Transverse colon (tissue), 4 donors: ENCODE data around the gene MAST4. TPM values are rescaled to one million over a fixed set of nuclear protein-coding genes. Genes with fewer than 3 reads are reported as not detected.

Experiments used
- DNase-seq: peaks from one replicate; pipeline ENCODE4 v3.0.0-alpha.2; 2019
- H3K27ac ChIP-seq, 4 donors: fragments of 200-600 bp; sonication (generic); 2 replicates each; pipeline ENCODE4 v1.5.1; 2016 to 2018; ENCODE audit warnings: inconsistent platforms in 4 of 4
- H3K27me3 ChIP-seq: fragments of 200-600 bp; sonication (generic); 2 replicates; pipeline ENCODE4 v1.5.1; 2017; ENCODE audit warnings: inconsistent platforms
- H3K36me3 ChIP-seq, 4 donors: fragments of 200-600 bp; sonication (generic); 2 replicates each; pipeline ENCODE4 v1.5.1; 2017 to 2019; ENCODE audit warnings: inconsistent platforms in 4 of 4
- H3K4me1 ChIP-seq, 4 donors: fragments of 200-600 bp; sonication (generic); 2 replicates each; pipeline ENCODE4 v1.5.1; 2017 to 2020; ENCODE audit warnings: inconsistent platforms in 4 of 4
- H3K4me3 ChIP-seq, 4 donors: fragments of 200-600 bp; sonication (generic); 1 replicate in 1 of 4; 2 replicates in 3 of 4; pipeline versions ENCODE4 v1.5.1 to v1.6.1; 2017 to 2019; ENCODE audit warnings: inconsistent platforms in 4 of 4
- H3K9me3 ChIP-seq, 2 donors: fragments of 200-600 bp; sonication (generic); 2 replicates each; pipeline ENCODE4 v1.5.1; 2017 to 2019; ENCODE audit warnings: inconsistent platforms in 2 of 2
- EP300 ChIP-seq: sonication (generic); formaldehyde crosslinking; IDR thresholded peaks from one replicate; pipeline ENCODE4 v1.6.1; 2017; ENCODE audit warnings: antibody characterized with exemption, low read depth
- POLR2A ChIP-seq: fragments of 450-650 bp; IDR thresholded peaks from one replicate; pipeline ENCODE4 v1.6.1; 2016; ENCODE audit warnings: antibody characterized with exemption, mild to moderate bottlenecking, moderate library complexity
- POLR2AphosphoS5 ChIP-seq, 3 donors: sonication (generic); formaldehyde crosslinking; IDR thresholded peaks; one replicate each; pipeline ENCODE4 v1.6.1; 2016; ENCODE audit warnings: antibody characterized with exemption in 3 of 3
- WGBS, 2 donors: methylation state at CpG; one replicate each; pipeline ENCODE4 v1.1.5; 2018; ENCODE audit warnings: low coverage in 1 of 2; 5-methylcytosine and 5-hydroxymethylcytosine counted together
- in situ Hi-C, 4 donors: fragments of 200-750 bp; cut with MboI; loops; one replicate each; pipeline versions ENCODE4 v1.15.0 to v1.15.1; 2017; ENCODE audit warnings: low sequenced_read_pairs in 3 of 4, low pct_ligation_motif_present in 1 of 4, low pct_unique_long_range_greater_than_20kb in 1 of 4
- intact Hi-C: fragments of 100-400 bp; cut with DNase I; formaldehyde crosslinking; loops from one replicate; pipeline ENCODE4 v1.15.1; 2023; ENCODE audit warnings: low total_unique reads
- total RNA-seq, 4 donors: library from RNA; depleted of rRNA; stranded (reverse); fragments of >200 nt; gene quantifications; one replicate each; pipeline ENCODE4 v1.1.0, GENCODE V29; 2016
- TF ChIP-seq, protein P1 (sequence below), 5 experiments: fragments of 200-600 bp in 3 of 5; fragments of 450-650 bp in 2 of 5; sonication (generic) in 3 of 5; IDR thresholded peaks; 1 replicate in 2 of 5; 2 replicates in 3 of 5; pipeline ENCODE4 v1.5.1; 2016 to 2017; ENCODE audit warnings: antibody characterized with exemption in 5 of 5, inconsistent platforms in 3 of 5, mild to moderate bottlenecking in 2 of 5, moderate library complexity in 1 of 5

MAST4 gene
- total RNA-seq, 4 donors from 2014 or later = 20.3 to 46.8 (median 35.4) TPM

DNA sequence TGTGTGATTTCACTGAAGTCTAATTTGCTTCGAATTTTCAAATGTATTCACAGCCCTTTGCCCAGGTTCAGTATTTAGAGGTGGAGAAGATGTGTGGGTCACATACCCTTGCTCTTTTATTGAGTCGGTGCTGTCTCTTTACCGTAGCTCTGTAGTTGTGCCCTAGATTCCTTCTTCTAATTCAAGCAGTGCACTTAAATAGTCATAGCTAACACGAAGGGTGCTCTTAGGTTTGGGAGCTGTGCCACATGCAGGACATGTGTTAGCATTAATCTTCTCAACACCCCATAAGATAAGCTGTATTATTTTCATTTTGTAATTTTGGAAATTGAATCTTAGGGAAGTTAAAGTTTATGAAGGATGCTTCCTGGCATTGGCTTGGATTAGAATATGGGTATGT, 293.3 kb downstream of the MAST4 start:
- 84 to 87% methylated on average over 2 to 4 of the region's 4 CpGs for WGBS, 2 donors
- no peaks in the 10 kb centered on the region for H3K36me3 ChIP-seq
- TF ChIP-seq, protein P1, sequence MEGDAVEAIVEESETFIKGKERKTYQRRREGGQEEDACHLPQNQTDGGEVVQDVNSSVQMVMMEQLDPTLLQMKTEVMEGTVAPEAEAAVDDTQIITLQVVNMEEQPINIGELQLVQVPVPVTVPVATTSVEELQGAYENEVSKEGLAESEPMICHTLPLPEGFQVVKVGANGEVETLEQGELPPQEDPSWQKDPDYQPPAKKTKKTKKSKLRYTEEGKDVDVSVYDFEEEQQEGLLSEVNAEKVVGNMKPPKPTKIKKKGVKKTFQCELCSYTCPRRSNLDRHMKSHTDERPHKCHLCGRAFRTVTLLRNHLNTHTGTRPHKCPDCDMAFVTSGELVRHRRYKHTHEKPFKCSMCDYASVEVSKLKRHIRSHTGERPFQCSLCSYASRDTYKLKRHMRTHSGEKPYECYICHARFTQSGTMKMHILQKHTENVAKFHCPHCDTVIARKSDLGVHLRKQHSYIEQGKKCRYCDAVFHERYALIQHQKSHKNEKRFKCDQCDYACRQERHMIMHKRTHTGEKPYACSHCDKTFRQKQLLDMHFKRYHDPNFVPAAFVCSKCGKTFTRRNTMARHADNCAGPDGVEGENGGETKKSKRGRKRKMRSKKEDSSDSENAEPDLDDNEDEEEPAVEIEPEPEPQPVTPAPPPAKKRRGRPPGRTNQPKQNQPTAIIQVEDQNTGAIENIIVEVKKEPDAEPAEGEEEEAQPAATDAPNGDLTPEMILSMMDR (IDR thresholded peaks at IDR 0.05) = no peak
- no peak for TF ChIP-seq POLR2A
- TF ChIP-seq EP300 = no peak
- no peak for TF ChIP-seq POLR2AphosphoS5 (IDR thresholded peaks at IDR 0.05)
- no peak for DNase-seq
- intact Hi-C loops (no loop called here), in situ Hi-C loops (no loop called here)
- peaks cover 0 to 10% (median 7%) of the 10 kb centered on the region in 4 donors for H3K4me1 ChIP-seq
- no peaks in the 10 kb centered on the region for H3K27me3 ChIP-seq
- H3K9me3 ChIP-seq = no peaks in the 10 kb centered on the region
- no peak overlapping the region for H3K4me3 ChIP-seq
- H3K27ac ChIP-seq = no peak overlapping the region

DNA sequence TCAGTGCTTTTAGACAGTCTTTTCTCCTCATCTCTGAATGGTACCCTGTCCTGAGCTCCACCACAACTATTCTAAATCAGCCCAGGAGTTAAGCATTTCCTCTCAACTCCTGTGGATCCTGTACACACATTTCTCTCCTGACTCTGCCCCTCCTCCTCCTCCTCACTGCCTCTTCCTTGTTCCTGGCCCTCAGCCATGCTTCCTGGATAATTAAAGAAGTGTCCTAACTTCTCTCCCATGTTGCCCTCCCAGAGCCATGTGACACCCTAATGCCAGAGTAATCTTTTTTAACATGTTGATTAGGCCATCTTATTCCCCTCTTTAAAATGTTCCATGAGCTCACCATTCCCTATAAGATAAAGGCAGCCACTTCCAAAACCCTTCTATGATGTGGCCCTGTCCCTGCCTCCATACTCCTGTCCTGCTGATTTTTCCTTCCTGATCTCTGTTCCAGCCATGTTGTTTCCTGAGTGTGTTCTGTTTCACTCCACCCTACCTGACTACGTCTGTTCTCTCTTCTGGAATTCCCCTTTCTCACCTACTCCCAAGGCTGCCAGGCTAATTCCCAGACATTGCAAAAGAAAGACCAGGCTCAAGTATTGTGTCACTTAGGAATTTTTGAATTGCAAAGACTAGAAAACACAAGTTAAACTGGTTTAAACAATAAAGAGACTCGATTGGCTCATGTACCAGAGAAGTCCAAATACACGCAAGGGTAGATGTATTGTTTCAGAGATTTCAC, 295.2 kb downstream of the MAST4 start:
- intact Hi-C loops (no loop called here), in situ Hi-C loops (no loop called here)
- TF ChIP-seq EP300 (no peak), POLR2A (no peak), POLR2AphosphoS5 (IDR thresholded peaks at IDR 0.05) (no peak)
- TF ChIP-seq, protein P1 (IDR thresholded peaks at IDR 0.05) = no peak
- H3K4me1 ChIP-seq = peaks cover 0 to 10% (median 7%) of the 10 kb centered on the region in 4 donors
- DNase-seq = peak; percentile 12
- no peaks in the 10 kb centered on the region for H3K9me3 ChIP-seq
- no peak overlapping the region for H3K27ac ChIP-seq
- no peak overlapping the region for H3K4me3 ChIP-seq
- no peaks in the 10 kb centered on the region for H3K36me3 ChIP-seq
- 55 to 75% methylated on average over 3 of the region's 3 CpGs for WGBS, 2 donors
- H3K27me3 ChIP-seq = no peaks in the 10 kb centered on the region

DNA sequence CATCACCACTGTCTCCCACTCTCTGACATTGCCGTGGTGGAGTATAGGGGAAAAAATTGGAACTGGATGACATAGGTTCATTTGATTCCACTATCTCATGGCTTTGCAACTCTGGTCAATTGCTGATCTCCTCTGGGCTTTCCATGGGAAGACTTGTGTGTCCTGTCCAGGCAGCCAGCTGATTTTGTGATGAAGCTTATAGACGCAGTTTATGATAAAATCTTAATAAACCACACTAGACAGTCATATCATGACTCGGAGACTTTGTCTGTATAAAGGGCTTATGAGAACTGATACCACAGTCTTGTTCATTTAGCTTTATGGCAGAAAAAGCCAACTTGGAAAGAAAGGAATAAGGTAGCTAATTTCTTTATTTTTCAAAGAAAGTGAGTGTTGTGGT, 296.5 kb downstream of the MAST4 start:
- TF ChIP-seq, protein P1 (IDR thresholded peaks at IDR 0.05) = no peak
- TF ChIP-seq POLR2AphosphoS5 (IDR thresholded peaks at IDR 0.05) (no peak), EP300 (no peak), POLR2A (no peak)
- no peaks in the 10 kb centered on the region for H3K9me3 ChIP-seq
- no peaks in the 10 kb centered on the region for H3K36me3 ChIP-seq
- DNase-seq = no peak
- 60 to 79% methylated on average over 2 to 3 of the region's 3 CpGs for WGBS, 2 donors
- intact Hi-C loops = no loop called here
- in situ Hi-C loops = no loop called here
- H3K4me1 ChIP-seq = peaks cover 0 to 10% (median 7%) of the 10 kb centered on the region in 4 donors
- no peaks in the 10 kb centered on the region for H3K27me3 ChIP-seq
- no peak overlapping the region for H3K27ac ChIP-seq
- H3K4me3 ChIP-seq = no peak overlapping the region

DNA sequence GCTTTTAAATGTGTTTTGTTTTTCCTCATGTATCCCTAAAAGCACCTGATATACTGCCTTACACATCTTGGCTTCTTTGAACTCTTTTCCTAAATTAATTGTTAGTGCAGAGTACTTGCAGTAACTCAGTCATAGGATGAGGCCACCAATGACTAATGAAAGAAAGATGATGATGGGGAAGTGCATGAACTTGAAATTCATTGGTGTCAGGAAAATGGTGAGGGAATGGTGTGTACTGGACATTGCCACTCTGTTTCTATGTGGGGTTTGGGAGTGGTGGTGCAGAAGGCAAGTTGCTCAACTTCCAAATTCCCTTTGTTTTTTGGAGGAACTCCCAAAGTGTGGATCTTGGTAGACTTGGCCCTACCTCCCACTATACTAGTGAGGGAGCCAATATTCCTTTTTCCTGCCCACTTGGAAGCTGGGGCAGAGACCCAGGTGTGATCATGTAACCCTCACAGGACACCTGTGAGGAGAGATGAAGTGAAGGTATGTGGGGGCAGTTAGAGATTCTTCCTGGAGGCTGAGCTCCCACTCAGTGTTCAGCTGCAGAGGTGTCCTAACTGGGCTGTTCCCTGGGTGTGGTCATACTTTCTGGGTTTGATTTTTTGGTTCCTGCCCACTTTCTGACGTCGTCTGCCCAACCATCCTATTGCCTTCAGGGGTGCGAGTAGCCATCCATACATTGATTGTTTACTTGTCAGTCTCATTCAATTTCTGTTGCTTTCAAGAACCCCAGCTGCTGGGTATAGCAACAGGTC, 298.5 kb downstream of the MAST4 start:
- TF ChIP-seq POLR2A = no peak
- no peak for TF ChIP-seq EP300
- no peak for TF ChIP-seq POLR2AphosphoS5 (IDR thresholded peaks at IDR 0.05)
- TF ChIP-seq, protein P1 (IDR thresholded peaks at IDR 0.05) = no peak
- Histone ChIP-seq H3K4me1 (peaks cover 0 to 10% (median 5%) of the 10 kb centered on the region in 4 donors), H3K27ac (no peak overlapping the region), H3K27me3 (no peaks in the 10 kb centered on the region), H3K4me3 (no peak overlapping the region), H3K36me3 (no peaks in the 10 kb centered on the region), H3K9me3 (no peaks in the 10 kb centered on the region)
- 60 to 97% methylated on average over 1 to 3 of the region's 3 CpGs for WGBS, 2 donors
- intact Hi-C loops = no loop called here
- in situ Hi-C loops = no loop called here
- DNase-seq = no peak
